Neural cell (in vitro differentiated cells): ENCODE results near the gene KATNBL1. TPM values are rescaled to one million over a fixed set of nuclear protein-coding genes. Genes with fewer than 3 reads are reported as not detected.

ENCODE experiments used
- H2AFZ ChIP-seq: fragments of 200-600, 300-800 bp; sonication (generic), shearing (Covaris generic); 2 replicates; pipeline ENCODE4 v1.6.0; 2014; ENCODE audit warnings: low read depth, mild to moderate bottlenecking, antibody characterized with exemption, low read length, moderate library complexity
- H3F3A ChIP-seq: fragments of 200-600 bp; shearing (Covaris generic); 2 replicates; pipeline ENCODE4 v1.6.1; 2016; ENCODE audit warnings: mild to moderate bottlenecking, moderate library complexity, mixed read lengths, antibody characterized with exemption, low read length; ENCODE audit not compliant: insufficient read depth, poor library complexity, severe bottlenecking
- H3K27ac ChIP-seq: fragments of 200-600, 300-800 bp; sonication (generic), shearing (Covaris generic); 2 replicates; pipeline ENCODE4 v1.5.1; 2014; ENCODE audit warnings: mild to moderate bottlenecking, low read length, moderate library complexity
- H3K27me3 ChIP-seq: fragments of 300-800, 200-600 bp; sonication (generic), shearing (Covaris generic); 2 replicates; pipeline ENCODE4 v1.6.0; 2014; ENCODE audit warnings: mild to moderate bottlenecking, low read depth, low read length, moderate library complexity; ENCODE audit not compliant: insufficient read depth
- H3K36me3 ChIP-seq: fragments of 300-800, 200-600 bp; sonication (generic), shearing (Covaris generic); 2 replicates; pipeline ENCODE4 v1.5.1; 2014; ENCODE audit warnings: mild to moderate bottlenecking, antibody characterized with exemption, low read length, moderate library complexity; ENCODE audit not compliant: insufficient read depth
- H3K4me2 ChIP-seq: fragments of 300-800, 200-600 bp; sonication (generic), shearing (Covaris generic); 2 replicates; pipeline ENCODE4 v1.6.0; 2014; ENCODE audit warnings: mild to moderate bottlenecking, low read length
- H3K4me3 ChIP-seq: fragments of 300-800, 200-600 bp; sonication (generic), shearing (Covaris generic); 2 replicates; pipeline ENCODE4 v1.5.1; 2014; ENCODE audit warnings: mild to moderate bottlenecking, low read length, moderate library complexity
- H3K79me2 ChIP-seq: fragments of 200-600 bp; shearing (Covaris generic); replicated peaks from 2 replicates; pipeline ENCODE4 v1.6.0; 2014; ENCODE audit warnings: mild to moderate bottlenecking, low read length, moderate library complexity; ENCODE audit not compliant: insufficient read depth
- H3K9ac ChIP-seq: fragments of 300-800, 200-600 bp; sonication (generic), shearing (Covaris generic); 2 replicates; pipeline ENCODE4 v1.6.1; 2016; ENCODE audit warnings: mild to moderate bottlenecking, low read length, mixed read lengths
- H3K9me2 ChIP-seq: fragments of 200-600 bp; shearing (Covaris generic); 2 replicates; pipeline ENCODE4 v1.6.1; 2016; ENCODE audit warnings: mild to moderate bottlenecking, low read length, mixed read lengths; ENCODE audit not compliant: insufficient read depth
- H3K9me3 ChIP-seq: fragments of 200-600, 300-800 bp; sonication (generic), shearing (Covaris generic); 2 replicates; pipeline ENCODE4 v1.6.1; 2016; ENCODE audit warnings: mild to moderate bottlenecking, mixed run types, low read length, moderate library complexity, mixed read lengths
- H4K20me1 ChIP-seq: fragments of 200-600 bp; shearing (Covaris generic); 2 replicates; pipeline ENCODE4 v1.6.1; 2016; ENCODE audit warnings: mild to moderate bottlenecking, mixed run types; ENCODE audit not compliant: insufficient read depth
- CTCF ChIP-seq: fragments of 450-650 bp; IDR thresholded peaks from 2 replicates; pipeline ENCODE4 v1.5.1; 2014; ENCODE audit warnings: antibody characterized with exemption, mild to moderate bottlenecking, moderate library complexity; ENCODE audit not compliant: poor library complexity, severe bottlenecking
- EP300 ChIP-seq: fragments of 450-650 bp; conservative IDR thresholded peaks from 2 replicates; pipeline ENCODE4 v1.6.1; 2014; ENCODE audit warnings: antibody characterized with exemption, mild to moderate bottlenecking, moderate library complexity; ENCODE audit not compliant: poor library complexity, severe bottlenecking
- EZH2 ChIP-seq: fragments of 200-600, 300-800 bp; shearing (Covaris generic), sonication (generic); IDR thresholded peaks from 2 replicates; pipeline ENCODE4 v1.6.1; 2014; ENCODE audit warnings: antibody characterized with exemption, low read length, borderline replicate concordance, mild to moderate bottlenecking; ENCODE audit not compliant: insufficient read depth, poor library complexity, severe bottlenecking
- MXI1 ChIP-seq: fragments of 450-650 bp; conservative IDR thresholded peaks from 2 replicates; pipeline ENCODE4 v1.6.1; 2014; ENCODE audit warnings: antibody characterized with exemption, mild to moderate bottlenecking; ENCODE audit not compliant: poor library complexity, severe bottlenecking
- POLR2AphosphoS5 ChIP-seq: IDR thresholded peaks from 2 replicates; pipeline ENCODE4 v1.6.1; 2012
- RAD21 ChIP-seq: fragments of 450-650 bp; conservative IDR thresholded peaks from 2 replicates; pipeline ENCODE4 v1.6.1; 2014; ENCODE audit warnings: antibody characterized with exemption, mild to moderate bottlenecking, moderate library complexity
- REST ChIP-seq: IDR thresholded peaks from 2 replicates; pipeline ENCODE4 v1.6.1; 2012; ENCODE audit warnings: borderline replicate concordance
- SMC3 ChIP-seq: fragments of 450-650 bp; conservative IDR thresholded peaks from 2 replicates; pipeline ENCODE4 v1.6.1; 2014; ENCODE audit warnings: antibody characterized with exemption, mild to moderate bottlenecking, moderate library complexity; ENCODE audit not compliant: poor library complexity
- TAF1 ChIP-seq: IDR thresholded peaks from 2 replicates; pipeline ENCODE4 v1.6.1; 2012; ENCODE audit warnings: low read depth
- polyA plus RNA-seq: library from polyadenylated mRNA; depleted of rRNA; stranded (reverse); fragments of >200 nt; gene quantifications from 2 replicates; pipeline ENCODE4 v1.2.3, GENCODE V29; 2014

KATNBL1 gene
- polyA plus RNA-seq, 1 donor from 2014 or later, result 158 TPM

GRCh38 chr15:34114215-34114614 is 95.7 kb downstream of the KATNBL1 start:
- Histone ChIP-seq H3K79me2 (no peaks in the 10 kb centered on the region), H4K20me1 (no peaks in the 10 kb centered on the region), H3F3A (no peaks in the 10 kb centered on the region), H3K9me3 (no peaks in the 10 kb centered on the region), H3K4me2 (no peak overlapping the region), H3K27ac (no peak overlapping the region), H3K4me3 (no peak overlapping the region), H3K9ac (no peak overlapping the region), H2AFZ (no peak overlapping the region), H3K9me2 (no peaks in the 10 kb centered on the region), H3K27me3 (no peaks in the 10 kb centered on the region), H3K36me3 (no peaks in the 10 kb centered on the region)
- no peak for TF ChIP-seq SMC3
- no peak for TF ChIP-seq POLR2AphosphoS5
- no peak for TF ChIP-seq TAF1
- no peak for TF ChIP-seq RAD21
- TF ChIP-seq CTCF, result no peak
- no peak for TF ChIP-seq MXI1
- no peak for TF ChIP-seq REST
- TF ChIP-seq EP300, result no peak
- TF ChIP-seq EZH2, result no peak

GRCh38 chr15:34111488-34111887 is 98.4 kb downstream of the KATNBL1 start:
- H3K9ac ChIP-seq, result no peak overlapping the region
- no peak overlapping the region for H3K27ac ChIP-seq
- no peaks in the 10 kb centered on the region for H4K20me1 ChIP-seq
- no peak overlapping the region for H3K4me3 ChIP-seq
- no peaks in the 10 kb centered on the region for H3K27me3 ChIP-seq
- H3K9me3 ChIP-seq, result no peaks in the 10 kb centered on the region
- no peak overlapping the region for H2AFZ ChIP-seq
- TF ChIP-seq EZH2 (no peak), EP300 (no peak), SMC3 (no peak), POLR2AphosphoS5 (no peak), RAD21 (no peak), MXI1 (no peak), CTCF (no peak)
- no peaks in the 10 kb centered on the region for H3F3A ChIP-seq
- H3K9me2 ChIP-seq, result no peaks in the 10 kb centered on the region
- no peaks in the 10 kb centered on the region for H3K36me3 ChIP-seq
- no peaks in the 10 kb centered on the region for H3K79me2 ChIP-seq
- H3K4me2 ChIP-seq, result no peak overlapping the region
